SH-SY5Y (cell line): ENCODE measurements around the gene NDUFAF5.

Source experiments
- GATA2 ChIP-seq: IDR thresholded peaks from 2 replicates; pipeline ENCODE4 v1.6.1; 2011; ENCODE audit warnings: mild to moderate bottlenecking, low read depth, low read length
- GATA3 ChIP-seq: IDR thresholded peaks from 2 replicates; pipeline ENCODE4 v1.6.1; 2011; ENCODE audit warnings: low read depth, mild to moderate bottlenecking, low read length, moderate library complexity

DNA sequence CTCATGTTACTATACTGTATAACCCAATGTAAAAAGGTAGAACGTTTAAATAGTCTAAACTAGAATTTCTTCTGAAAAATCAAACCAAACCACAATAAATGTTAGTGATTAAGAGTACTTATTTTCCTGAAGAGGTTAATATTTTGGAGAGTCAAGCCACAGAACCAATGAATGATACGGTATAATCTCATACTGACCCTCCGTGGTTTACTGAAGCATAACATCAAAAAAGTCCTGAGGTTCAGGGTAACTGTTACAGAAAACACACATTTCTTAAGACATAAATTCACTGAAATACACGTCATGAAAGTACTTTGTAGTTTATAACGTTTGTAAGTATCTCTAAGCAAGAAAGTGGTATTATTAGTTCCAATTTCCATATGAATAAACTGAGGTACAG is 29.0 kb upstream of the NDUFAF5 start:
- TF ChIP-seq GATA3 (no peak), GATA2 (no peak)
